Body of pancreas (tissue), 4 donors: Measurements from ENCODE around the gene PATJ. TPM values are rescaled to one million over a fixed set of nuclear protein-coding genes. Genes with fewer than 3 reads are reported as not detected.
"Not testable (repeated sequence)": the region's sequence is repeated elsewhere in the genome, so short reads cannot be mapped to it uniquely, and the experiment has no call there.

Source experiments
- ATAC-seq: fragments of 150-250 bp; one replicate; pipeline ENCODE4 v1.9.1; 2016
- DNase-seq, 4 donors: peaks; one replicate each; pipeline ENCODE4 v3.0.0-alpha.2; 2019
- H3K27ac ChIP-seq, 4 donors: fragments of 200-600 bp; sonication (generic); 1 replicate in 3 of 4; 2 replicates in 1 of 4; pipeline versions ENCODE4 v1.5.1 to v1.6.1; 2016 to 2019; ENCODE audit warnings: mild to moderate bottlenecking in 1 of 4, mixed read lengths in 1 of 4, moderate library complexity in 1 of 4
- H3K27me3 ChIP-seq, 2 donors: fragments of 200-600 bp; sonication (generic); one replicate each; pipeline ENCODE4 v1.6.0; 2016; ENCODE audit warnings: mild to moderate bottlenecking in 1 of 2
- H3K36me3 ChIP-seq, 2 donors: fragments of 200-600 bp; sonication (generic); replicated peaks in 1 of 2; 2 replicates each; pipeline ENCODE4 v1.5.1; 2016; ENCODE audit warnings: low read depth in 2 of 2; ENCODE audit not compliant: insufficient read depth in 1 of 2
- H3K4me1 ChIP-seq: fragments of 200-600 bp; sonication (generic); one replicate; pipeline ENCODE4 v1.6.0; 2016
- H3K4me3 ChIP-seq, 2 donors: fragments of 200-600 bp; sonication (generic); 1 replicate in 1 of 2; 2 replicates in 1 of 2; pipeline ENCODE4 v1.5.1; 2016 to 2019
- H3K9me3 ChIP-seq, 3 donors: fragments of 200-600 bp; sonication (generic); 1 replicate in 2 of 3; 2 replicates in 1 of 3; pipeline ENCODE4 v1.5.1; 2016
- POLR2A ChIP-seq, 3 donors: fragments of 450-650 bp; IDR thresholded peaks; one replicate each; pipeline ENCODE4 v1.6.1; 2016; ENCODE audit warnings: antibody characterized with exemption in 3 of 3, mild to moderate bottlenecking in 2 of 3
- WGBS, 2 donors: methylation state at CpG; one replicate each; pipeline ENCODE4 v1.1.5; 2017; 5-methylcytosine and 5-hydroxymethylcytosine counted together
- intact Hi-C: fragments of 100-400 bp; cut with DNase I; formaldehyde crosslinking; loops from one replicate; pipeline ENCODE4 v1.15.1; 2023
- total RNA-seq, 2 donors: library from RNA; depleted of rRNA; stranded (reverse); fragments of >200 nt; gene quantifications; one replicate each; pipeline ENCODE4 v1.1.0, GENCODE V29; 2016
- TF ChIP-seq, protein P1 (sequence below), 7 experiments: fragments of 450-650 bp in 4 of 7; fragments of 200-600 bp in 3 of 7; sonication (generic) in 3 of 7; IDR thresholded peaks; one replicate each; pipeline ENCODE4 v1.5.1; 2016 to 2019; ENCODE audit warnings: antibody characterized with exemption in 7 of 7

The PATJ gene
- total RNA-seq, 2 donors from 2014 or later, result 54.2 to 72.5 TPM

DNA sequence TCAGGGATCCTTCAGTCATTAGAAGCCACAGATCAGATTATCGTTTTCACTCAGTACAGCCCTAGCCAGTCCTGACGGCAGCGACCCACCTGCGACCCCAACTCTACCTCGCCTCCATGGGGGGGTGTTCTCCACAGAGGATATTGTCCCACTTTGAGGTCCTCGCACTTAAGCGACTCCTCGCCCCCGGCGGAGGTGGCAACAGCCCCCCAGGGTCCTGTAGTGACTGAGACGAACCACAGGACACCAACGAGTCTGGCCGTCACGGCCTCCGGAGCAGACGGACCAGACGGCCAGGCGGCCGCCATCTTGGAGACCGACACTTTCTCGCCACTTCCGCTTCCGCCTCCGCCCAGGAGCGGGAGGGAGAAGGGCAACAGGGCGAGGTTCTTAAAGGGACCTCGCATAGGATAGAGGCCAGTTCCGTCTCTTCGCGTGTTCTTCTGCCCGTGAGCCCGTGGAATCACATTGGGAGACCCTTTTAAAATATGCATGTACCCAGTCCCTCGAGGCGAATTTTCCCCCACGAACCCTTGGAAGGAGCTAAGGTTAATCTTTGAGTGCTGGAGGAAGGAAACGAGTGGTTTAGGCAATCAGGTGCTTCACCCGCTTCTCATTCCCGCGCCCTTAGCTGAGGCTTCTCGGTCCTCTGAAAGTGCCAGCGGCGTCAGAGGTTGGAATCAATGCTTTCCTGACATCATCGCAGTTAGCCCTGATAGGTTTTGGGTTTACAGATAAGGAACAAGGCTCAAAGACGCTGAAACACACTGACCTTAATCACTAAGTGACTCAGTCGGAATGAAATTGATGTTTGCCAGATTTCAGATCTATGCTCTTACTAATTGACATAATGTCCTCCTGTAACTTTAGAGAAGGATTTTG is 17.2 kb upstream of the PATJ start, which contains the start of gene TM2D1:
TSS of gene TM2D1 (minus strand) at position 329 of the 882 bp plus-strand sequence. CDS start at position 308, 21 bp downstream.
- ATAC-seq (peak; percentile 97), DNase-seq (peak; percentile 86 to 89 (median 88))
- H3K27ac ChIP-seq, result peak within 1 kb of the TSS; percentile 67 to 92 (median 86)
- 0% methylated on average over 34 to 45 of the region's 45 CpGs for WGBS, 2 donors
- intact Hi-C loops, result no loop called here
- H3K4me1 ChIP-seq, result peaks cover 19% of the 10 kb centered on the region
- no peaks in the 10 kb centered on the region for H3K9me3 ChIP-seq
- TF ChIP-seq, protein P1, sequence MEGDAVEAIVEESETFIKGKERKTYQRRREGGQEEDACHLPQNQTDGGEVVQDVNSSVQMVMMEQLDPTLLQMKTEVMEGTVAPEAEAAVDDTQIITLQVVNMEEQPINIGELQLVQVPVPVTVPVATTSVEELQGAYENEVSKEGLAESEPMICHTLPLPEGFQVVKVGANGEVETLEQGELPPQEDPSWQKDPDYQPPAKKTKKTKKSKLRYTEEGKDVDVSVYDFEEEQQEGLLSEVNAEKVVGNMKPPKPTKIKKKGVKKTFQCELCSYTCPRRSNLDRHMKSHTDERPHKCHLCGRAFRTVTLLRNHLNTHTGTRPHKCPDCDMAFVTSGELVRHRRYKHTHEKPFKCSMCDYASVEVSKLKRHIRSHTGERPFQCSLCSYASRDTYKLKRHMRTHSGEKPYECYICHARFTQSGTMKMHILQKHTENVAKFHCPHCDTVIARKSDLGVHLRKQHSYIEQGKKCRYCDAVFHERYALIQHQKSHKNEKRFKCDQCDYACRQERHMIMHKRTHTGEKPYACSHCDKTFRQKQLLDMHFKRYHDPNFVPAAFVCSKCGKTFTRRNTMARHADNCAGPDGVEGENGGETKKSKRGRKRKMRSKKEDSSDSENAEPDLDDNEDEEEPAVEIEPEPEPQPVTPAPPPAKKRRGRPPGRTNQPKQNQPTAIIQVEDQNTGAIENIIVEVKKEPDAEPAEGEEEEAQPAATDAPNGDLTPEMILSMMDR (IDR thresholded peaks at IDR 0.05), result no peak
- peak; percentile 85 to 97 (median 96) for TF ChIP-seq POLR2A (IDR thresholded peaks at IDR 0.05)
- no peaks in the 10 kb centered on the region for H3K27me3 ChIP-seq
- peak within 1 kb of the TSS; percentile 50 to 79 for H3K4me3 ChIP-seq
- no peaks in the 10 kb centered on the region for H3K36me3 ChIP-seq

- intact Hi-C loops, result no loop called here
- H3K4me1 ChIP-seq, result peaks cover 16% of the 10 kb centered on the region
- WGBS, 2 donors, result 71 to 73% methylated on average over 3 of the region's 3 CpGs
- no peak overlapping the region for H3K27ac ChIP-seq
- ATAC-seq (no peak), DNase-seq (no peak)
- no peaks in the 10 kb centered on the region for H3K27me3 ChIP-seq
- H3K4me3 ChIP-seq, result no peak overlapping the region
- TF ChIP-seq, protein P1 (IDR thresholded peaks at IDR 0.05), result no peak
- no peak for TF ChIP-seq POLR2A (IDR thresholded peaks at IDR 0.05)
- no peaks in the 10 kb centered on the region for H3K36me3 ChIP-seq
- H3K9me3 ChIP-seq, result no peaks in the 10 kb centered on the region
Observed at GRCh38 chr1:61727544-61727943, 14.7 kb upstream of the PATJ start.

DNA sequence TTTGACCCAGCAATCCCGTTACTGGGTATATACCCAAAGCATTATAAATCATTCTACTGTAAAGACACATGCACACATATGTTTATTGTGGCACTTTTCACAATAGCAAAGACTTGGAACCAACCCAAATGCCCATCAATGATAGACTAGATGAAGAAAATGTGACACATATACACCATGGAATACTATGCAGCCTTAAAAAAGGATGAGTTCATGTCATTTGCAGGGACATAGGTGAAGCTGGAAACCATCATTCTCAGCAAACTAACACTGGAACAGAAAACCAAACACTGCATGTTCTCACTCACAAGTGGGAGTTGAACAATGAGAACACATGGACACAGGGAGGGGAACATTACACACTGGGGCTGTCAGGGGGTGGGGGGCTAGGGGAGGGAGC is 11.6 kb upstream of the PATJ start:
- 0 to 29% methylated on average over 1 of the region's 1 CpG for WGBS, 2 donors
- H3K4me1 ChIP-seq, DNase-seq, H3K36me3 ChIP-seq, H3K9me3 ChIP-seq, H3K27ac ChIP-seq, ATAC-seq, intact Hi-C loops, H3K4me3 ChIP-seq, H3K27me3 ChIP-seq: not testable (repeated sequence)

DNA sequence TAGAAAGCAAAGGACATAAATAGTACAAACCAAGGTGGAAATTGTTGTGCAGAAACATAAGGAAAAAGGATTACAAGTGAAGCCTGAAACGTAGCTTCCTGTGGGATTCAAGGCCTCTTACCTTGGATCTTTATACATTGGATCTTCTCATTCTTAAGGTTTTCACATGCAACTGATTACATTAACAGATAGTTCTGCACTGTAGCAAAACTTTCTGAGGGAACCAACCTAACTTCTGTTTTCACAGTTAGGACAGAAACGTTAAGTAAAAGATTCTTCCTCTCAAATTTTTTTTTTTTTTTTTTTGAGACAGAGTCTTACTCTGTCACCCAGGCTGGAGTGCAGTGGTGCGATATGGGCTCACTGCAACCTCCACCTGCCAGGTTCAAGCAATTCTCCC is 9.6 kb upstream of the PATJ start:
- Histone ChIP-seq H3K9me3 (no peaks in the 10 kb centered on the region), H3K36me3 (no peaks in the 10 kb centered on the region), H3K4me3 (no peak overlapping the region), H3K27me3 (no peaks in the 10 kb centered on the region), H3K4me1 (no peaks in the 10 kb centered on the region), H3K27ac (no peak overlapping the region)
- TF ChIP-seq, protein P1 (IDR thresholded peaks at IDR 0.05), result no peak
- TF ChIP-seq POLR2A (IDR thresholded peaks at IDR 0.05), result no peak
- no peak for ATAC-seq
- WGBS, 2 donors, result 62 to 65% methylated on average over 3 of the region's 3 CpGs
- intact Hi-C loops, result no loop called here
- no peak for DNase-seq

DNA sequence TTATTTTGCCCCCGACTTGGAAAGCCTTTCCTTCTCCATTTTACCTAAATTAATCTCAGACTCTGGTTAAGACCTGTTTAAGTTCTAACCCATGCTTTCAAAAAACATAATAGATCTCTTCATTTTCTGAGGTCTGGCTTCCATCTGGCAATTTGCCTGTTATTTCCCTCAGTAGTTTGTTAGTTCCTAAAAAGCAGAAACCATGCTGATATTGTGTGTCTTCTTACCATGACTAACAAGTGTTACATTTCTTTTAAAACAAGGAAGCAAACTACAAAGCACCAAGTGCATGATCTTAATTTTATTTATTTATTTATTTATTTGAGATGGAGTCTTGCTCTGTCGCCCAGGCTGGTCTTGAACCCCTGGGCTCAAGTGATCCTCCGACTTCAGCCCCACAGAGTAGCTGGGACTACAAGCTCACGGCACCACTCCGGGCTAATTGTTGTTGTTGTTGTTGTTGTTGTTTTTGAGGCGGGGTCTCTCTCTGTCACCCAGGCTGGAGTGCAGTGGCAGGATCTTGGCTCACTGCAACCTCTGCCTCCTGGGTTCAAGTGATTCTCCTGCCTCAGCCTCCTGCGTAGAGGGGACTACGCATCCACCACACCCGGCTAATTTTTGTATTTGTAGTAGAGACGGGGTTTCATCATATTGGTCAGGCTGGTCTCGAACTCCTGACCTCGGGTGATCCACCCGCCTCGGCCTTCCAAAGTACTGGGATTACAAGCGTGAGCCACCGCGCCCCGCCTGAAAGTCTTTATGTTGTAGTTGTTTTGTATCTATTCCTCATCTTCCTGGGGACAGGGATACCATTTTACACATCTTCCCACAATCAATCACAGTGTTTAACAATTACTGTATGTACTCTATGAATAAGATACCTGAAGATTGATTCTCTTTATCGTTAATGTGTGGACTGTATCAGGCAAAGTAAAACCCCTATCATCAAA is 1.3 kb upstream of the PATJ start:
- no peak for DNase-seq
- H3K4me1 ChIP-seq, result peaks cover 28% of the 10 kb centered on the region
- no peak for TF ChIP-seq POLR2A (IDR thresholded peaks at IDR 0.05)
- TF ChIP-seq, protein P1 (IDR thresholded peaks at IDR 0.05), result no peak
- no peaks in the 10 kb centered on the region for H3K27me3 ChIP-seq
- intact Hi-C loops, result no loop called here
- H3K27ac ChIP-seq, result peak overlapping the region; percentile 26 to 98 (median 96)
- H3K9me3 ChIP-seq, result no peaks in the 10 kb centered on the region
- no peak overlapping the region for H3K4me3 ChIP-seq
- 77 to 79% methylated on average over 19 of the region's 19 CpGs for WGBS, 2 donors
- no peaks in the 10 kb centered on the region for H3K36me3 ChIP-seq
- ATAC-seq, result no peak
